Measurements from ENCODE around the gene SLC5A10.

DNA sequence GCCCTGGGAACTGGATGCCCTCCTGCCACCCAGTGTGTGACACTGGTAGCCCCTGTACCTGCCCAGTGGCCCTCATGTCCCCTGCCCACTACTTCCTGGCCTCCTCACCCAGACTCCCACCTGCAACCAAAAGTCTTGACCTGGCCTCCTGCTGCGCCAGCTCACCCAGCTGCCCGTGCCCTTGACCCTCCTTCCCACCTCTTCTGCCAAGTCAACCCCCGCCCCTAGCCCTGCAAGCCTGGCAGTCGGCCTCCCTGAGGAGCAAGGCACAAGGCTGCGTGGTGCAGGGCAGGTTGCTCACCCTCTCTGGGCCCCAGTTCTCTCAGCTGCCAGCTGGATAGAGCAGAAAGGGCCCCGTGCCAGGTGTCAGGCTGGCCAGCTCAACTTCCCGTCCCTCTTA lies 64.9 kb downstream of the SLC5A10 start:
- TF ChIP-seq, protein P1, sequence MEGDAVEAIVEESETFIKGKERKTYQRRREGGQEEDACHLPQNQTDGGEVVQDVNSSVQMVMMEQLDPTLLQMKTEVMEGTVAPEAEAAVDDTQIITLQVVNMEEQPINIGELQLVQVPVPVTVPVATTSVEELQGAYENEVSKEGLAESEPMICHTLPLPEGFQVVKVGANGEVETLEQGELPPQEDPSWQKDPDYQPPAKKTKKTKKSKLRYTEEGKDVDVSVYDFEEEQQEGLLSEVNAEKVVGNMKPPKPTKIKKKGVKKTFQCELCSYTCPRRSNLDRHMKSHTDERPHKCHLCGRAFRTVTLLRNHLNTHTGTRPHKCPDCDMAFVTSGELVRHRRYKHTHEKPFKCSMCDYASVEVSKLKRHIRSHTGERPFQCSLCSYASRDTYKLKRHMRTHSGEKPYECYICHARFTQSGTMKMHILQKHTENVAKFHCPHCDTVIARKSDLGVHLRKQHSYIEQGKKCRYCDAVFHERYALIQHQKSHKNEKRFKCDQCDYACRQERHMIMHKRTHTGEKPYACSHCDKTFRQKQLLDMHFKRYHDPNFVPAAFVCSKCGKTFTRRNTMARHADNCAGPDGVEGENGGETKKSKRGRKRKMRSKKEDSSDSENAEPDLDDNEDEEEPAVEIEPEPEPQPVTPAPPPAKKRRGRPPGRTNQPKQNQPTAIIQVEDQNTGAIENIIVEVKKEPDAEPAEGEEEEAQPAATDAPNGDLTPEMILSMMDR (optimal IDR thresholded peaks at IDR 0.05 in 1 of 3, IDR thresholded peaks at IDR 0.05 in 1 of 3, conservative IDR thresholded peaks at IDR 0.05 in 1 of 3; ENCODE audit: extremely low read depth in 1 of 3, insufficient read depth in 2 of 3, low read length in 3 of 3) = no peak
- TF ChIP-seq EZH2 (IDR thresholded peaks at IDR 0.05; ENCODE audit: low read length) = no peak

Measured in keratinocyte (primary cell).